GM13976 (cell line): ENCODE results near the gene S1PR3.

Experiments
- DNase-seq: peaks from one replicate; pipeline ENCODE4 v3.0.0; 2012; ENCODE audit warnings: low spot score
- CTCF ChIP-seq: IDR thresholded peaks from 2 replicates; pipeline ENCODE4 v1.5.1; 2012; ENCODE audit warnings: borderline replicate concordance, mild to moderate bottlenecking; ENCODE audit not compliant: insufficient read depth; ENCODE audit errors: extremely low read depth, missing control alignments, control extremely low read depth
- in situ Hi-C: fragments of 300-500 bp; cut with MboI; formaldehyde crosslinking; loops from one replicate; pipeline ENCODE4 v1.12.0; 2022; ENCODE audit warnings: low sequenced_read_pairs, mixed read lengths, inconsistent platforms; ENCODE audit not compliant: unreplicated experiment

The S1PR3 gene

GRCh38 chr9:89021154-89021803, 30.0 kb downstream of the S1PR3 start:
- DNase-seq = no peak
- in situ Hi-C loops = no loop called here
- TF ChIP-seq CTCF = no peak

DNA sequence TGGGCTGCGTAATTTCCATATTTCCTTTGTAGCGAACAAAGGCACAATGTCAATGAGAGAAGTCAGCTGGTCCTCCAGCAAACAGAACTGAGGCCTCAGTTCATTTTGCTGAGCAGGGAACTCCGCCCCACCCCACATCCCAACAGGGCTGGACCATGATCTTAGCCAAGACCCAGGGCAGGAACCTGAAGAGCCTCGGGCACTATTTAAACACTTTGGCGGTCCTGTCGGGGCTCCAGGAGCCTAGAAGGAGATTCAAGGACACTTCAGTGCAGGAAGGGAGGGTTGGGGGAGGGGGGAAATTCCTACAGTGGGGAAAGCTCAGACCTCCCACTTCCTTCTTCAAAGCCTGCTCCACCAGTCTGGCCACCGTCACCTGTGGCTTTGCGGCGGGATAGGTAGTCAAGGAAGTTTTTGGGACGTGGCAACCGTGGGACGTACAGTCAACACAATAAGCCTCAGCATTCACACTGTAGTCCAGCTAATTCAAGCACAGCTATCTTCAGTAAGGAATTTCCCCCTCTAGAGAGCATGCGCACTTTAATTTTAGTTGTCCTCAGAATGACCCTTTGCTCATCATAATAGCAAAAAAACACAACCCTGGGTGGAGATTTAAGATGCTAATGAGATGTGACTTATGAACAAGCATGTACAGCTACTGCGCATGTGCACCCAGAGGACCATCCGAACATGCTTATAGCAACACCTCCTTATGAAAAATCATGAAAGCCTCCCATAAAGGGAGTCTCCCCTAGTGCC, 30.9 kb downstream of the S1PR3 start:
- DNase-seq = no peak
- TF ChIP-seq CTCF = no peak
- in situ Hi-C loops = no loop called here

DNA sequence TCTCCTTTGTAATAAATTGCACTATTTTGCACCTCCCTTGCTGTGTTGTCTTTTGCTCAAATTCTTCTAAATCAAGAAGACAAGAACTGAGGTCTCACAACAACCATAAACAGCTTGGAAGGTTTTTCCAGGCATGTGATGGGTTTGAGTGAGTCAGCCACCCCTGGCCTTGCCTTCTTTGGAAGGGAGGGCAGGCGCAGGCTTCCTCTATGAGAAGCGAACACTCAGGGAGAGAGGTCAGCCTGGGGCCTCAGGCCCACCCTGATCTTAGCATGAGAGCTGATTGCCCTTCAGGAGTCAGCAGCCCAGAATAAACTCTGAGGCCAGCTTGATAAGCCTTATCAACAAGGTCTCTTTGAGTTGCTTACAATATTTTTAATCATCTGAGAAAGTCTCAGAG, 31.6 kb downstream of the S1PR3 start:
- in situ Hi-C loops = no loop called here
- no peak for DNase-seq
- TF ChIP-seq CTCF = no peak

GRCh38 chr9:89023740-89024139, 32.5 kb downstream of the S1PR3 start:
- DNase-seq = no peak
- no peak for TF ChIP-seq CTCF
- in situ Hi-C loops = no loop called here

GRCh38 chr9:89024727-89025126, 33.5 kb downstream of the S1PR3 start:
- in situ Hi-C loops = no loop called here
- TF ChIP-seq CTCF = no peak
- no peak for DNase-seq

- in situ Hi-C loops = no loop called here
- TF ChIP-seq CTCF = no peak
- no peak for DNase-seq
Measured at GRCh38 chr9:89025553-89025952, 34.3 kb downstream of the S1PR3 start.
